ENCODE data around the gene NRAP.

NRAP gene

DNA sequence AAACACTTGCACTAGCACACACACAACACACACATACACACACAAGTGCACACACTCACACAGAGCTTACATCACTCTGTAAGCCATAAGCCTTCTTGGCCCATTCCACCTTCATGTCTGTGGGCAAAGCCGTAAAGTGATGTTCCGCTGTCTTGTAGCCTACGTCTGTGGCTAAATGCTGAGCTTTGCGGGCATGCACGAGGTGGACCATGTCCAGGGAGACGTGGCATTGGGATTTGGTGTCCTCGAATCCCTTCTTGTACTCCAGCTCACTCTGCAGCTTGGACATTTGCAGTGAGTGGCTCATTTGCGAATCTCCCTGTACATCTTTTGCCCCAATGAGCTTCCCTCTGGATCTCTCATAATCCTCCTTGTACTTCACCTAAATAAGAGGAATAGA, 42.0 kb downstream of the NRAP start:
- Histone ChIP-seq H3K36me3 (ENCODE audit: insufficient read depth, low read length) (no peaks in the 10 kb centered on the region), H4K20me1 (ENCODE audit: insufficient read depth, low read length, poor library complexity, severe bottlenecking) (no peaks in the 10 kb centered on the region), H3F3A (ENCODE audit: low read depth) (no peaks in the 10 kb centered on the region), H2AFZ (ENCODE audit: low read length) (no peak overlapping the region), H3K4me3 (ENCODE audit: low read length, poor library complexity, severe bottlenecking) (no peak overlapping the region), H3K9me2 (replicated peaks; ENCODE audit: low read depth, low read length) (no peaks in the 10 kb centered on the region), H3K9ac (ENCODE audit: low read depth, low read length, poor library complexity, severe bottlenecking) (no peak overlapping the region), H3K4me1 (ENCODE audit: insufficient read depth, low read length, poor library complexity, severe bottlenecking) (peaks cover 4% of the 10 kb centered on the region), H3K9me3 (ENCODE audit: insufficient read depth, low read depth, low read length) (no peaks in the 10 kb centered on the region), H3K27me3 (ENCODE audit: insufficient read depth, low read length, poor library complexity, severe bottlenecking) (no peaks in the 10 kb centered on the region), H3K79me2 (ENCODE audit: insufficient read depth, low read length) (no peaks in the 10 kb centered on the region), H3K4me2 (ENCODE audit: low read depth, low read length, poor library complexity, severe bottlenecking) (no peak overlapping the region)
- TF ChIP-seq EZH2phosphoT487 (IDR thresholded peaks at IDR 0.05; ENCODE audit: borderline replicate concordance) (no peak), CTCF (conservative IDR thresholded peaks at IDR 0.05; ENCODE audit: low read length) (no peak)

DNA sequence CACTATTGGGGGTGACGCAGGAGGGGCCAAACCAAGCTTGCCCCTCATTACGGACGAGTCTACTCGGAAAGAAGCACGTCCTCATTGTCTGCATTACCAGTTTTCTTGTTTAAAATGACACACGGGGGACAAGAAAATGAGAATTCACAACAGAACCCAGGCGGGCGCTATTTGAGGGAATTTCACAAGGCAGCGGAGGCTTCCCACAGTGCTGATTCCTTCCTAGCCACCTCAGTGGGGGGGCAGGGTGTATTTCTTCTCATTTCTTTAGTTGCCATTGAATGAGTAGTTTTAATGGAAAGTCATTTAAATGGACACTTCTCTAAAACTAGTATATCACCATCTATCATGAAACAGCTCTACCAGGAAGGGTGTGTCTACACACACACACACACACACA, 42.9 kb downstream of the NRAP start:
- Histone ChIP-seq H3K9ac (ENCODE audit: low read depth, low read length, poor library complexity, severe bottlenecking) (no peak overlapping the region), H3K9me2 (replicated peaks; ENCODE audit: low read depth, low read length) (no peaks in the 10 kb centered on the region), H3K4me2 (ENCODE audit: low read depth, low read length, poor library complexity, severe bottlenecking) (no peak overlapping the region), H2AFZ (ENCODE audit: low read length) (no peak overlapping the region), H3K4me1 (ENCODE audit: insufficient read depth, low read length, poor library complexity, severe bottlenecking) (peaks cover 4% of the 10 kb centered on the region), H3F3A (ENCODE audit: low read depth) (no peaks in the 10 kb centered on the region), H3K27me3 (ENCODE audit: insufficient read depth, low read length, poor library complexity, severe bottlenecking) (no peaks in the 10 kb centered on the region), H3K79me2 (ENCODE audit: insufficient read depth, low read length) (no peaks in the 10 kb centered on the region), H3K36me3 (ENCODE audit: insufficient read depth, low read length) (no peaks in the 10 kb centered on the region), H4K20me1 (ENCODE audit: insufficient read depth, low read length, poor library complexity, severe bottlenecking) (no peaks in the 10 kb centered on the region), H3K4me3 (ENCODE audit: low read length, poor library complexity, severe bottlenecking) (no peak overlapping the region), H3K9me3 (ENCODE audit: insufficient read depth, low read depth, low read length) (no peaks in the 10 kb centered on the region)
- TF ChIP-seq EZH2phosphoT487 (IDR thresholded peaks at IDR 0.05; ENCODE audit: borderline replicate concordance) (no peak), CTCF (conservative IDR thresholded peaks at IDR 0.05; ENCODE audit: low read length) (no peak)

- no peak for TF ChIP-seq CTCF (conservative IDR thresholded peaks at IDR 0.05; ENCODE audit: low read length)
- no peak for TF ChIP-seq EZH2phosphoT487 (IDR thresholded peaks at IDR 0.05; ENCODE audit: borderline replicate concordance)
- H3K4me3 ChIP-seq (ENCODE audit: low read length, poor library complexity, severe bottlenecking), result no peak overlapping the region
- H3K9ac ChIP-seq (ENCODE audit: low read depth, low read length, poor library complexity, severe bottlenecking), result no peak overlapping the region
- no peak overlapping the region for H2AFZ ChIP-seq (ENCODE audit: low read length)
- no peaks in the 10 kb centered on the region for H3K79me2 ChIP-seq (ENCODE audit: insufficient read depth, low read length)
- no peaks in the 10 kb centered on the region for H3K27me3 ChIP-seq (ENCODE audit: insufficient read depth, low read length, poor library complexity, severe bottlenecking)
- H3K4me1 ChIP-seq (ENCODE audit: insufficient read depth, low read length, poor library complexity, severe bottlenecking), result peaks cover 4% of the 10 kb centered on the region
- H3F3A ChIP-seq (ENCODE audit: low read depth), result no peaks in the 10 kb centered on the region
- H4K20me1 ChIP-seq (ENCODE audit: insufficient read depth, low read length, poor library complexity, severe bottlenecking), result no peaks in the 10 kb centered on the region
- H3K4me2 ChIP-seq (ENCODE audit: low read depth, low read length, poor library complexity, severe bottlenecking), result no peak overlapping the region
- no peaks in the 10 kb centered on the region for H3K36me3 ChIP-seq (ENCODE audit: insufficient read depth, low read length)
- no peaks in the 10 kb centered on the region for H3K9me2 ChIP-seq (replicated peaks; ENCODE audit: low read depth, low read length)
- H3K9me3 ChIP-seq (ENCODE audit: insufficient read depth, low read depth, low read length), result no peaks in the 10 kb centered on the region
Observed at GRCh38 chr10:113620511-113620910, 43.3 kb downstream of the NRAP start.
